Activated naive CD8-positive, alpha-beta T cell treated with anti-CD3 and anti-CD28 coated beads, Interleukin-2, amount 50 U/mL, for 24 hours (primary cell): ENCODE measurements around the gene MSI2.
A peak's percentile ranks its signal among the peaks of the same experiment; 100 is the strongest.

Source experiments
- ATAC-seq: fragments of 150-1000 bp; cut with Tn5 transposase; one replicate; pipeline ENCODE4 v1.10.0; 2021
- DNase-seq: peaks from one replicate; pipeline ENCODE4 v3.0.0; 2021
- H3K27ac Mint-ChIP-seq: one replicate; pipeline ENCODE4 v1.8.0; 2021; ENCODE audit warnings: mild to moderate bottlenecking, mixed read lengths
- H3K27me3 Mint-ChIP-seq: one replicate; pipeline ENCODE4 v1.8.0; 2021; ENCODE audit warnings: mixed read lengths
- H3K36me3 Mint-ChIP-seq: one replicate; pipeline ENCODE4 v1.8.0; 2021; ENCODE audit warnings: low read depth, mixed read lengths
- H3K4me1 Mint-ChIP-seq: one replicate; pipeline ENCODE4 v1.8.0; 2021; ENCODE audit warnings: mixed read lengths
- H3K4me3 Mint-ChIP-seq: one replicate; pipeline ENCODE4 v1.8.0; 2021; ENCODE audit warnings: mild to moderate bottlenecking, moderate library complexity, mixed read lengths
- H3K9me3 Mint-ChIP-seq: one replicate; pipeline ENCODE4 v1.8.0; 2021; ENCODE audit warnings: mixed read lengths

Gene MSI2

GRCh38 chr17:57271821-57272220, 15.5 kb downstream of the MSI2 start:
- Mint-ChIP-seq H3K4me3 (no peak overlapping the region), H3K27me3 (no peaks in the 10 kb centered on the region), H3K36me3 (peaks cover 38% of the 10 kb centered on the region), H3K9me3 (no peaks in the 10 kb centered on the region), H3K27ac (no peak overlapping the region), H3K4me1 (peaks cover 28% of the 10 kb centered on the region)
- no peak for DNase-seq
- ATAC-seq = no peak

DNA sequence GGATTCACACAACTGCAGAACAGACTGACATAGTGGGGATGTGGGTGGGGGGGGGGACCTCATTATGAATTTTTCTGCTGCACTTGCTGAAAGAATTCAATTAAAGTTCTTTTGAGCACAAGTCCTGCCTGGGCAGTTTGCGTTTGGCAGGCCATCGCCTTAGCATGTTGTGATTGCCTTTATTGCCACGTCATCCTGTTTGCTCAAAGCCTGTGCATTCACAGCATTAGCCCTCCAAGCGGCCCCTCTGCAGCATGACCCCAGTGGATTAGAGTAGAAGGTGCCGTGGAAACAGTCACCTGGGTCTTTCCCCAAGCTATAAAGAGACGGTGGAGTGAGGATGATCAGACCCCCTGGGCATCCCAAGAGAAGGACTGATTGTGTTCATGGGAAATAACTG, 17.2 kb downstream of the MSI2 start:
- Mint-ChIP-seq H3K27ac (no peak overlapping the region), H3K9me3 (no peaks in the 10 kb centered on the region), H3K4me3 (no peak overlapping the region), H3K27me3 (no peaks in the 10 kb centered on the region), H3K36me3 (peaks cover 28% of the 10 kb centered on the region), H3K4me1 (peaks cover 43% of the 10 kb centered on the region)
- DNase-seq (no peak), ATAC-seq (no peak)

- H3K36me3 Mint-ChIP-seq = peaks cover 25% of the 10 kb centered on the region
- H3K4me3 Mint-ChIP-seq = no peak overlapping the region
- peaks cover 50% of the 10 kb centered on the region for H3K4me1 Mint-ChIP-seq
- DNase-seq = no peak
- no peak for ATAC-seq
- H3K27me3 Mint-ChIP-seq = no peaks in the 10 kb centered on the region
- no peak overlapping the region for H3K27ac Mint-ChIP-seq
- no peaks in the 10 kb centered on the region for H3K9me3 Mint-ChIP-seq
Observed at GRCh38 chr17:57274162-57274561, 17.8 kb downstream of the MSI2 start.

DNA sequence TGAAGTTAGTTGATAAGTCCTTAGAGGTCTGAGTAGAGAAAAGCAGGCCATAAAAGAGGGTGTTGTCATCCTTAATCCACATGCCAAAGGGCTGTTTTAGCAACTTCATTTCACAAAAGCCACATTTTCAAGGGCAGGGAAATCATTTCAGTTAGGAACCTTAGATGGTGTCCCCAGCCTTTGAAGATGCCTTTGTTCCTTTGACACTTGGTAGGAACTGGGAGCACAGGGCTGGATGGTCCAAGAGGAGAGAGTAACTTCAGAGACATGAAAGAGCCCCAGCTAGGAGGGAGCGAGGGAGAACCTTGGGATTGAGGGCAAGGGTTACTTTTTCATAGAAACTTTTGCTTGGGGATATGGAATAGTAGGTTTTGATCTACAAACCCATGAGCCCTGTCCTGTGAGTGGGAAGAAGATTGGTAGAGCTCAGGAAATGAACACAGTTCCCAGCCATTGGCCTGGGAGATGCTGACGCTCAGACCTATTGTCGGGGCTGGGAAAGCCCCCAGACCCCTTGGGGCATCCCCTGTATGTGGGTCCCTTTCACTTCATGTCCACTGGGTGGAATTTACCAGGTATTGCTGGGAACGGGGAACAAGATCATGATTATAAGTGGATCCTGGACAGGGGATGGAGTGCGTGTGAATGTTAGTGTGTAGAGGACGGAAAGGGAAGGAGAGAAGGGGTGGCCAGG, 18.9 kb downstream of the MSI2 start:
- Mint-ChIP-seq H3K9me3 (no peaks in the 10 kb centered on the region), H3K36me3 (peaks cover 33% of the 10 kb centered on the region), H3K4me1 (peaks cover 59% of the 10 kb centered on the region), H3K4me3 (peak overlapping the region; percentile 27), H3K27me3 (no peaks in the 10 kb centered on the region), H3K27ac (peak overlapping the region; percentile 43)
- ATAC-seq (no peak), DNase-seq (no peak)

DNA sequence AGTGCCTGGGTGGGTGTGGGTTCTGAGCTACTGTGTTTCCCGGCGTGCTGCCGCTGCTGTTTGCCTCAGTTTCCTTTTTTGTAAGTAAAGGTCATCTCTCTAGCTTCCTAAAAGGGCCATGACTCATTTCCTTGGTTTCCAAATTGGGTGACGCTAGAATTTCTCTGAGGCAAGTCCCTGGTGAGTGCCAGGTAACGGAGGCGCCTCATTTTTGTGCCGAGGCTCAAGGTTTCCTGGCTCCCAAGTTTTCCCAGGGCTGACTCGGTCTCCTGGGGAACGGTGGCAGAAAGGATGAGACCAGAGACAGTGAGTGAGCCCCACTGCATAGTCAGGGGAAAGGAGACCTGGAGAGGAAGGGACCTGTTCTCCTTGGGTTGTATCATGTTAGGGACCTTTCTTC, 20.3 kb downstream of the MSI2 start:
- Mint-ChIP-seq H3K36me3 (peaks cover 29% of the 10 kb centered on the region), H3K9me3 (no peaks in the 10 kb centered on the region), H3K4me1 (peaks cover 64% of the 10 kb centered on the region), H3K27ac (peak overlapping the region; percentile 64), H3K4me3 (peak overlapping the region; percentile 25), H3K27me3 (no peaks in the 10 kb centered on the region)
- no peak for DNase-seq
- no peak for ATAC-seq

GRCh38 chr17:57277923-57278604, 21.7 kb downstream of the MSI2 start:
- DNase-seq (no peak), ATAC-seq (peak; percentile 93)
- H3K27me3 Mint-ChIP-seq = no peaks in the 10 kb centered on the region
- H3K9me3 Mint-ChIP-seq = no peaks in the 10 kb centered on the region
- no peak overlapping the region for H3K27ac Mint-ChIP-seq
- no peak overlapping the region for H3K4me3 Mint-ChIP-seq
- H3K4me1 Mint-ChIP-seq = peaks cover 75% of the 10 kb centered on the region
- H3K36me3 Mint-ChIP-seq = peaks cover 27% of the 10 kb centered on the region

DNA sequence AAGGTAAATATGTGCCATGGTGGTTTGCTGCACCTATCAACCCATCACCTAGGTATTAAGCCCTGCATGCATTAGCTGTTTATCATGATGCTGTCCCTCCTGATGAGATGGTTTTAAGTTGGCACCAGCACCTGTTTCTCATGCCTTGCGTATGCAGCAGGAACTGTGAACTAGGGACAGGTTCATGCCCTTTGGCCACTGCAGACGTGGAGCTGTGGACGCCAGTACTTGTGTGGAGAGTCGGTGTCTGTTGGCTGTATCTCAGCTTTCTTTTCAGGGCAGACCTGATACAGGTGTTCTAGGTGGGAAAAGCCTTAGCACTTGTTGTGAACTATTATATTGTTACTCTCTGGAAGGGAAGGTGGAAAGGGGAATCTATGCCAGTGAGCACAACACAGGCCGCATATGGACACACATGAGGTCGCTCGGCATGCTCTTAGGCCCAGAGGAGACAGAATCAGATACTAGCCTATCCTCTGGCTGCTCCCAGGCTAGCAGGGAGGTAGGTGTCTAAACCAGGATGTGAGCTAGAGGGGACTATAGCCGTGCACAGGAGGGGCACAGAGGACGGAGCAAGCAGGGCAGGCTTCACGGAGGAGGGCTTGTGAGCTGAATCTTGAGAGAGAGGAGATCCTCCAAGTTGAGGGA, 22.5 kb downstream of the MSI2 start:
- peaks cover 30% of the 10 kb centered on the region for H3K36me3 Mint-ChIP-seq
- H3K9me3 Mint-ChIP-seq = no peaks in the 10 kb centered on the region
- no peak for DNase-seq
- H3K27ac Mint-ChIP-seq = no peak overlapping the region
- no peak overlapping the region for H3K4me3 Mint-ChIP-seq
- ATAC-seq = no peak
- H3K4me1 Mint-ChIP-seq = peaks cover 83% of the 10 kb centered on the region
- H3K27me3 Mint-ChIP-seq = no peaks in the 10 kb centered on the region

DNA sequence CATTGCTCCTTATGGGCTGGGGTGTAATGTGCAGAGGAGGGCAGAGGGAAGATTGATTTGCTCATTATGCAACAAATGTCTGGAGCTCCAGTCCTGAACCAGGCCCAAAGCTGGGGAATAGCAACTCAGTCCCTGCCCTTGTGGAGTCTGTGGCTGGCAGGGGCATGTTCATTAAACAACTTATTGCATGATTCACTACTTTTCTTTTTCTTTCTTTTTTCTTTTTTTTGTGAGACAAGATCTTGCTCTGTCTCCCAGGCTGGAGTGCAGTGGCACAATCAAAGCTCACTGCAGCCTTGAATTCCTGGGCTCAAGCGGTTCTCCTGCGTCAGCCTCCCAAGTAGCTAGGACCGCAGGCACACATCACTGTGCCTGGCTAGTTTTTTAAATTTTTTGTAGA, 23.1 kb downstream of the MSI2 start:
- no peaks in the 10 kb centered on the region for H3K9me3 Mint-ChIP-seq
- no peaks in the 10 kb centered on the region for H3K27me3 Mint-ChIP-seq
- H3K36me3 Mint-ChIP-seq = peaks cover 28% of the 10 kb centered on the region
- no peak for DNase-seq
- H3K4me1 Mint-ChIP-seq = peaks cover 89% of the 10 kb centered on the region
- H3K4me3 Mint-ChIP-seq = no peak overlapping the region
- no peak overlapping the region for H3K27ac Mint-ChIP-seq
- no peak for ATAC-seq

DNA sequence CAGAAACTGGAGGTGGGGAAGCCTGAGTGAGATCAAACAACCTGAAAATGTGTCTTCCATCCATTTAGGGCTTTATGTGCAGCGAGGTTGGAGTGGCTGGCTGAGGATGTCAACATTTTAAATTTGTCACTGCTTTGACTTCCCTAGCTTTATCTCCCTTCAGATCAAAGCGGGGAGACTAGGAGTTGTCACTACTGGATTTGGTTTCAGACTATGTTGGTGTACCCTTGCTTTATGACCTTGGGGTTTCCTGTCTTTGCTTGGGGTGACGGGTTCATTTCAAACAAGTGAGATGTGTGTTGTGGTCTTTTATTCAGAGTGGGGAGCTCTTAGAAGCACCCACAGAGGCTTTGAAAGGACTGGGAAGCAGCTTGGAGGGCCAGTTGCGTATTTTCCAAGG, 25.6 kb downstream of the MSI2 start:
- peaks cover 89% of the 10 kb centered on the region for H3K4me1 Mint-ChIP-seq
- ATAC-seq (peak; percentile 15), DNase-seq (no peak)
- no peaks in the 10 kb centered on the region for H3K9me3 Mint-ChIP-seq
- H3K4me3 Mint-ChIP-seq = no peak overlapping the region
- peak overlapping the region; percentile 17 for H3K27ac Mint-ChIP-seq
- H3K36me3 Mint-ChIP-seq = peaks cover 20% of the 10 kb centered on the region
- H3K27me3 Mint-ChIP-seq = no peaks in the 10 kb centered on the region

- peak overlapping the region; percentile 17 for H3K27ac Mint-ChIP-seq
- H3K27me3 Mint-ChIP-seq = no peaks in the 10 kb centered on the region
- peaks cover 89% of the 10 kb centered on the region for H3K4me1 Mint-ChIP-seq
- no peak overlapping the region for H3K4me3 Mint-ChIP-seq
- no peak for ATAC-seq
- DNase-seq = no peak
- peaks cover 20% of the 10 kb centered on the region for H3K36me3 Mint-ChIP-seq
- H3K9me3 Mint-ChIP-seq = no peaks in the 10 kb centered on the region
Observed at GRCh38 chr17:57282296-57282695, 26.0 kb downstream of the MSI2 start.

DNA sequence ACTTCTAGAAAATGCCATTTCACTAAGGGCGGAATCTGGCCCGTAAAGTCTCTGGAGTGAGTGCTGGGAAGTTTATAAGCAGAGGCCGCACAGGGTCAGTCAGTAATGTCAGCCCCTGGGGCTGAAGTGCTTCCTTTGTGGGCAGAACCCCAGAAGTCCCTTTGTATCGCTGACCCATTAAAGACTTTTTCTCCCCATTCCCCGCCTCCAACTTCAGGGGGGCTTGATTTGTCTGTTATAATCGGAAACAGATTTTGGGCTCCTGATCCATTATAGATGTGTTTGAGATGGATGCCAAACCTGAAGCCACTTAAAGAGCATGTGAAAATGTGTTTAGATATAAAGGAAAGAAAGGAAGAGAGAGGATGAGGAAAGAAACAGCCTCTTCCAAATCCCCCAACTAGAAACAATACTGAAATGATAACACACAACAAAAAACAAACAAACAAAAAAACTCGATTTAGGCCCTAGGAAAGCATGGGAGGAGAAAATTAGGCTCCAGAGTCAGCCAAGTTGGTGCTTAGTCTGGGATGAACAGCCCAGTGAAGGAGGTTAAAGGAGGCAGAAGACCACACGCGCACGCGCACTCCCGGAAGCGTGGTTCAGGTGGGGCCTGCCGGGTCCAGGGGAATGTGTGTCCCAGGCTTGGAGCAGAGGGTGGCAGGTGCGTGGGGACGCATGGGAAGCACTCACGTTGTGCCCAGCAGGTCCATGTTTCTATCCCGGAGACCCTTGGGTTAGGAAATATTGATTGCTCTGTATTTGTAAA, 27.1 kb downstream of the MSI2 start:
- Mint-ChIP-seq H3K4me1 (peaks cover 87% of the 10 kb centered on the region), H3K27ac (no peak overlapping the region)
- DNase-seq = no peak

GRCh38 chr17:57284583-57284982, 28.3 kb downstream of the MSI2 start:
- Mint-ChIP-seq H3K27me3 (no peaks in the 10 kb centered on the region), H3K4me1 (peaks cover 80% of the 10 kb centered on the region), H3K9me3 (no peaks in the 10 kb centered on the region), H3K36me3 (peaks cover 14% of the 10 kb centered on the region), H3K4me3 (peak overlapping the region; percentile 71), H3K27ac (peak overlapping the region; percentile 84)
- DNase-seq (peak; percentile 34), ATAC-seq (peak; percentile 65)

More for the DNA sequence above, 27.1 kb downstream of the MSI2 start:
- Mint-ChIP-seq H3K27me3 (no peaks in the 10 kb centered on the region), H3K4me3 (no peak overlapping the region), H3K9me3 (no peaks in the 10 kb centered on the region), H3K36me3 (peaks cover 16% of the 10 kb centered on the region)
- no peak for ATAC-seq

GRCh38 chr17:57284984-57285646, 28.8 kb downstream of the MSI2 start:
- H3K9me3 Mint-ChIP-seq = no peaks in the 10 kb centered on the region
- DNase-seq (peak; percentile 74), ATAC-seq (peak; percentile 83)
- peak overlapping the region; percentile 71 for H3K4me3 Mint-ChIP-seq
- H3K27me3 Mint-ChIP-seq = no peaks in the 10 kb centered on the region
- H3K4me1 Mint-ChIP-seq = peaks cover 76% of the 10 kb centered on the region
- H3K36me3 Mint-ChIP-seq = peaks cover 9% of the 10 kb centered on the region
- H3K27ac Mint-ChIP-seq = peak overlapping the region; percentile 84

DNA sequence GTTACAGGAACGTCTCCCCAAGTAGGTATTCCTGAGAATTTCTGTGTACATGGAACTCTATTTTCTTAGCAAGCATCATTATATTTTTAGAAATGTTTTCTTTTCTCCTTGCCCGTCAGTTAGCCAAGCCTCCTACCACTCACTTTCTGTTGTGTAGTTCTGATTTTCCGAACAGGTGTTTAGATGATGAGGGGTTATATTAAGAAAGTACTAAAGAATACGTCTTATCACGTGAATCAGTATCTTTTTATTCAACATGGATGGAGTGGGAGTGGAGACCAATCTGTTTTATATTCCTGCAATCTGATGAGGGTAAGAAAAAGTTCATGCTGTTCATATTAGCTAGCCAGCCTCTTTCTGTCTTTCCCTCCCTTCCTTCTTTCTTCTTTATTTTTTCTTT, 29.4 kb downstream of the MSI2 start:
- peak overlapping the region; percentile 84 for H3K27ac Mint-ChIP-seq
- H3K4me3 Mint-ChIP-seq = peak overlapping the region; percentile 71
- no peaks in the 10 kb centered on the region for H3K27me3 Mint-ChIP-seq
- peaks cover 73% of the 10 kb centered on the region for H3K4me1 Mint-ChIP-seq
- H3K36me3 Mint-ChIP-seq = peaks cover 7% of the 10 kb centered on the region
- H3K9me3 Mint-ChIP-seq = no peaks in the 10 kb centered on the region
- no peak for DNase-seq
- no peak for ATAC-seq
